Esophagus muscularis mucosa (tissue), 4 donors: ENCODE results near the gene CENPT. TPM values are rescaled to one million over a fixed set of nuclear protein-coding genes. Genes with fewer than 3 reads are reported as not detected.
"Not testable (repeated sequence)": the region's sequence is repeated elsewhere in the genome, so short reads cannot be mapped to it uniquely, and the experiment has no call there.

Experiments
- DNase-seq: peaks from one replicate; pipeline ENCODE4 v3.0.0-alpha.2; 2017; ENCODE audit errors: extremely low spot score
- H3K27ac ChIP-seq, 4 donors: fragments of 200-600 bp; sonication (generic); replicated peaks in 1 of 4; 1 replicate in 3 of 4; 2 replicates in 1 of 4; pipeline ENCODE4 v1.5.1; 2016 to 2019; ENCODE audit warnings: mild to moderate bottlenecking in 1 of 4
- H3K27me3 ChIP-seq, 4 donors: fragments of 200-600 bp; sonication (generic); one replicate each; pipeline versions ENCODE4 v1.5.1 to v1.6.0; 2016 to 2019
- H3K36me3 ChIP-seq, 4 donors: fragments of 200-600 bp; sonication (generic); one replicate each; pipeline ENCODE4 v1.5.1; 2016 to 2019
- H3K4me1 ChIP-seq, 4 donors: fragments of 200-600 bp; sonication (generic); one replicate each; pipeline ENCODE4 v1.5.1; 2016 to 2019
- H3K4me3 ChIP-seq, 4 donors: fragments of 200-600 bp; sonication (generic); 1 replicate in 2 of 4; 2 replicates in 2 of 4; pipeline ENCODE4 v1.5.1; 2016 to 2019; ENCODE audit warnings: mild to moderate bottlenecking in 4 of 4, moderate library complexity in 1 of 4
- H3K9me3 ChIP-seq, 4 donors: fragments of 200-600 bp; sonication (generic); 1 replicate in 3 of 4; 2 replicates in 1 of 4; pipeline ENCODE4 v1.5.1; 2016 to 2019
- CTCF ChIP-seq, 3 experiments: fragments of 200-600 bp in 2 of 3; fragments of 450-650 bp in 1 of 3; sonication (generic) in 2 of 3; IDR thresholded peaks; one replicate each; pipeline ENCODE4 v1.5.1; 2017 to 2019; ENCODE audit warnings: antibody characterized with exemption in 3 of 3, mild to moderate bottlenecking in 2 of 3, moderate library complexity in 1 of 3
- EP300 ChIP-seq: sonication (generic); formaldehyde crosslinking; IDR thresholded peaks from one replicate; pipeline ENCODE4 v1.6.1; 2017; ENCODE audit warnings: antibody characterized with exemption
- POLR2A ChIP-seq: fragments of 450-650 bp; IDR thresholded peaks from one replicate; pipeline ENCODE4 v1.6.1; 2017; ENCODE audit warnings: antibody characterized with exemption, moderate library complexity, mild to moderate bottlenecking, low read depth
- POLR2AphosphoS5 ChIP-seq, 2 donors: sonication (generic); formaldehyde crosslinking; IDR thresholded peaks; one replicate each; pipeline ENCODE4 v1.6.1; 2017; ENCODE audit warnings: antibody characterized with exemption in 2 of 2
- WGBS: methylation state at CpG from one replicate; pipeline ENCODE4 v1.1.5; 2018; 5-methylcytosine and 5-hydroxymethylcytosine counted together
- intact Hi-C: fragments of 100-400 bp; cut with DNase I; formaldehyde crosslinking; loops from one replicate; pipeline ENCODE4 v1.15.1; 2023
- total RNA-seq, 4 donors: library from RNA; depleted of rRNA; stranded (reverse); fragments of >200 nt; gene quantifications; one replicate each; pipeline versions ENCODE4 v1.1.0 to v1.2.1, GENCODE V29; 2016

The CENPT gene
- total RNA-seq, 4 donors from 2014 or later: 30.3 to 50.7 (median 33.2) TPM

DNA sequence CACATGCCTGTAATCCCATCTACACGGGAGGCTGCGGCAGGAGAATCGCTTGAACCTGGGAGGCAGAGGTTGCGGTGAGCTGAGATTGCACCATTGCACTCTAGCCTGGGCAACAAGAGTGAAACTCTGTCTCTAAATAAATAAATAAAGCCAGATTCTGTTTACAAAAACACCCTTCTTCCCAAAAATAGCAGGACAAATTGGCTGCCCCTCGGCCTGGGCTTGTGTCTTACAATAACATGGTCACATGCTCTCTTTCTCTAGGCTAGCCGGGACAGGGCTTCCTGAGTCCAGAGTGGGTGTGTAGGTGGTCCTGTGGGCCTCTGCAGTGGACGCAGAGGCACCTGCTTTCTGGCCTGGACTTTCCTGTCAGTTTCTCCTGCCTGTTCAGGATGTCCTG lies 22.2 kb upstream of the CENPT start:
- no peak overlapping the region for H3K27ac ChIP-seq
- H3K36me3 ChIP-seq: peaks cover 31 to 73% (median 68%) of the 10 kb centered on the region in 4 donors
- intact Hi-C loops: loop anchor here (5.0 kb wide), 1 partner anchor 52 kb away; no protein-coding TSS in a partner anchor

DNA sequence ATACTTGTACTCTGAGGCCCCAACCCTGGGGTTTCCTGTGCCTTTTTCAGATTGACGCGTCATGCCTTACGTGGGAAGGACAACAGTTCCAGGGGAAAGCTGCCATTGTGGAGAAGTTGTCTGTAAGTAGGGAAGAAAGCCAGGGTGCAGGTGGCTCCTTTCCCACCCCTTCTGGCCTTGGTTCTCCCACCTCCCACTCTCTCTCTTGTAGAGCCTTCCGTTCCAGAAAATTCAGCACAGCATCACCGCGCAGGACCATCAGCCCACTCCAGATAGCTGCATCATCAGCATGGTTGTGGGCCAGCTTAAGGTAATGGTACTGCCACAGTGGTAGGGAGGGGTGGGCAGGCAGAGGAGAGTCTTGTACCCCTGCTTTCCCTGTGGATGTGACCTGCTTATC lies 20.8 kb upstream of the CENPT start:
- no peak for DNase-seq
- Histone ChIP-seq H3K4me1 (peaks cover 15 to 35% (median 21%) of the 10 kb centered on the region in 4 donors), H3K27ac (no peak overlapping the region), H3K27me3 (no peaks in the 10 kb centered on the region), H3K36me3 (peaks cover 31 to 73% (median 68%) of the 10 kb centered on the region in 4 donors), H3K4me3 (no peak overlapping the region), H3K9me3 (no peaks in the 10 kb centered on the region)
- TF ChIP-seq POLR2AphosphoS5 (IDR thresholded peaks at IDR 0.05) (no peak), EP300 (no peak), POLR2A (no peak), CTCF (IDR thresholded peaks at IDR 0.05) (no peak)
- intact Hi-C loops: no loop called here
- 94% methylated on average over 6 of the region's 6 CpGs for WGBS

More for the DNA sequence above, 22.2 kb upstream of the CENPT start:
- H3K4me1 ChIP-seq: peaks cover 17 to 37% (median 21%) of the 10 kb centered on the region in 4 donors
- H3K4me3 ChIP-seq: no peak overlapping the region
- no peak for TF ChIP-seq POLR2A
- no peak for TF ChIP-seq EP300
- no peak for TF ChIP-seq POLR2AphosphoS5 (IDR thresholded peaks at IDR 0.05)
- TF ChIP-seq CTCF (IDR thresholded peaks at IDR 0.05): no peak
- H3K27me3 ChIP-seq: no peaks in the 10 kb centered on the region
- DNase-seq: no peak
- WGBS: 81% methylated on average over 7 of the region's 7 CpGs
- H3K9me3 ChIP-seq: no peaks in the 10 kb centered on the region

- no peak for TF ChIP-seq POLR2AphosphoS5 (IDR thresholded peaks at IDR 0.05)
- peak in 1 of 3 experiments; percentile 27 for TF ChIP-seq CTCF (IDR thresholded peaks at IDR 0.05)
- intact Hi-C loops: no loop called here
- 92% methylated on average over 2 of the region's 2 CpGs for WGBS
- no peak for DNase-seq
- peaks cover 27 to 57% (median 53%) of the 10 kb centered on the region in 4 donors for H3K36me3 ChIP-seq
- peaks cover 33 to 54% (median 42%) of the 10 kb centered on the region in 4 donors for H3K4me1 ChIP-seq
- H3K9me3 ChIP-seq: no peaks in the 10 kb centered on the region
- H3K27me3 ChIP-seq: no peaks in the 10 kb centered on the region
- H3K4me3 ChIP-seq: no peak overlapping the region
- H3K27ac ChIP-seq: no peak overlapping the region
Observed at GRCh38 chr16:67865318-67865717, 17.8 kb upstream of the CENPT start.

GRCh38 chr16:67864594-67864993 lies 17.1 kb upstream of the CENPT start:
- H3K27me3 ChIP-seq: no peaks in the 10 kb centered on the region
- H3K27ac ChIP-seq: peak overlapping the region in 3 of 4 donors; percentile 19 to 87 (median 86)
- H3K9me3 ChIP-seq: no peaks in the 10 kb centered on the region
- no peak overlapping the region for H3K4me3 ChIP-seq
- peaks cover 33 to 57% (median 48%) of the 10 kb centered on the region in 4 donors for H3K4me1 ChIP-seq
- WGBS: 90% methylated on average over 2 of the region's 2 CpGs
- TF ChIP-seq CTCF (IDR thresholded peaks at IDR 0.05) (no peak), EP300 (no peak), POLR2AphosphoS5 (IDR thresholded peaks at IDR 0.05) (no peak), POLR2A (no peak)
- intact Hi-C loops: no loop called here
- peaks cover 27 to 50% (median 46%) of the 10 kb centered on the region in 4 donors for H3K36me3 ChIP-seq
- DNase-seq: no peak

DNA sequence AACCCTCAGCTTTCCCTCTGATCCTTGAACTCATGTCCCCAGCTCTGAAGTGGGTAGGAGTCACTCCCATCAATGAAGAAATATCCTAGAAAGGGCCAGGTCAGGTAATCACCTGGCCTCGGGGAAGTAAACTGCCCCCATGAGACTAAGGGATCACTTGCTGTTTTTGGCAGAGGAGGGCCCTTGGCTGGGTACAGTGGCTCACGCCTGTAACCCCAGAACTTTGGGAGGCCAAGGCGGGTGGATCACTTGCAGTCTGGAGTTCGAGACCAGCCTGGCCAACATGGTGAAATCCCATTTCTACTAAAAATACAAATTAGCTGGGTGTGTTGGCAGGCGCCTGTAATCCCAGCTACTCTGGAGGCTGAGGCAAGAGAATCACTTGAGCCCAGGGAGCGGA lies 16.6 kb upstream of the CENPT start:
- Histone ChIP-seq H3K36me3 (peaks cover 27 to 45% (median 40%) of the 10 kb centered on the region in 4 donors), H3K27ac (peak overlapping the region; percentile 83 to 87 (median 86)), H3K4me1 (peaks cover 33 to 60% (median 52%) of the 10 kb centered on the region in 4 donors)
- H3K4me3 ChIP-seq, H3K9me3 ChIP-seq, DNase-seq, H3K27me3 ChIP-seq, intact Hi-C loops: not testable (repeated sequence)
- WGBS: 89% methylated on average over 6 of the region's 6 CpGs
